DMS 273 treated with DMSO at 0.1 percent for 48 hours (cell line): ENCODE measurements around the gene BHLHE41.

Source experiments
- DNase-seq: peaks from one replicate; lab custom pipeline; 2025; lab: John Stamatoyannopoulos, UW

The BHLHE41 gene

GRCh38 chr12:26113853-26114719 lies 10.8 kb downstream of the BHLHE41 start:
- peak; percentile 86 for DNase-seq

DNA sequence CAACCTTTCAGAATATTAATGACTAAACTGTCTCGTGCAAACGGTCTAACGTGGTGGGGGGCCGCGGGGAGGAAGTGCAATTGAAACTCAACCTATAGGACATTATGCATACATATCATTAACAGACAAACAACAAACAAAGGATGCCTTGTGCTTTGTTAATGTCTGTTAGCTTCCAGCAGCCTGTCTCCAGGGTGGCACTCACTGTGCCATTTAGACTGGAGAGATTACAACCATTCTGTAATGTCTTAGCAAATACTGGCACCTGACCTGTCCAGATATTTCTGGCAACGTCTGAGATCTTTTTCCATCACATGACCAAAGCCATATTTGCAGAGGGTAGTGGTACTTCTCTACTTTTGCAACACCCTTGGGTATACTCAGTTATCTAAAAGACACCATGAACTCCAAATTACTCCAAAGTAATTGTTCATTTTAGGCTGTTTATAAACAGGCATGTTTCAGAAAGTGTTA lies 11.6 kb downstream of the BHLHE41 start:
- no peak for DNase-seq

- no peak for DNase-seq
Measured at GRCh38 chr12:26112703-26113147, 12.1 kb downstream of the BHLHE41 start.

- DNase-seq: no peak
Measured at GRCh38 chr12:26112232-26112631, 12.6 kb downstream of the BHLHE41 start.

DNA sequence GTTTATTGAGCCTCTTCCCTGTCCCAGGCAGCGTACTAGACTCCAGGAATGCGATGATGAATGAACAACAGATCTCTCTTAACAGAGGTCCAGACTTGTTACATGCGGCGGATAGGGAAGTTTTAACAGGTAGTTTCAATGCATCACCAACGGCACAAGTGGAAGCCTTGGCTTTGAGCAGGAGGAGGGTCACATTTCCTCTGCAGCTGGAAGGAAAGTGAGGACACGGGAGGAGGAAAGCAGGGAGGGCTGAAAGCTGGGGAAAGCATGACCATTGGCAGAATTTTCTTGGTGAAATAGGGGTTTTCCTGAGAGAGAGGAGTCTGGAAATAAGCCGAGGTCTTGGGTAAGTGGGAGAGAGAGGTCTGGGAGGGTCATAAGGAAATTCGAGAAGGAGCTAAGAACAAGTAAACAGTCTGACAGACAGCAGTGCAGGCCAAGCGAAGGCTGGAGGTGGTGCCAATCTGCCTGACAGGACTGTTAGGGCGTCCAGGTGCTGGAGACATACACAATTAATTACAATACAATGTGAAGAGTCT lies 15.4 kb downstream of the BHLHE41 start:
- no peak for DNase-seq

DNA sequence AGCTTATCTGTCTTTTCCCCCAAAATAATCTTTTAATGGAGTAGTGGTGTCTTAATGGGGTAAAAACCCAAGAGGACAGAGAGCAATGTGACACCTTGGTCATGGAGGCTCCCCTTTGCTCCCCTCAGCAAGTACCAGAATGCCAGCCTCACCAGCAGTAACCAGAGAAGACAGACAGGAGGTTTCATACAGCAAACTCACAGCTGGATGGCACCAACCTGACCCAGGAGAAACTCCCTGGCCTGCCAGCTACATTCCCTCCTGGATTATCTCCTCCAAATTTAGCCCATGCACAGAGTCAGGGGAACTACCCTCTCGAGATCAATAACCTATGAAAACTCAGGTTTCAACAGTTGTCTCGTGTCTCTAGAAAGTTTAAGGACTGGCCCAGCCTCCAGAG lies 15.9 kb downstream of the BHLHE41 start:
- no peak for DNase-seq

DNA sequence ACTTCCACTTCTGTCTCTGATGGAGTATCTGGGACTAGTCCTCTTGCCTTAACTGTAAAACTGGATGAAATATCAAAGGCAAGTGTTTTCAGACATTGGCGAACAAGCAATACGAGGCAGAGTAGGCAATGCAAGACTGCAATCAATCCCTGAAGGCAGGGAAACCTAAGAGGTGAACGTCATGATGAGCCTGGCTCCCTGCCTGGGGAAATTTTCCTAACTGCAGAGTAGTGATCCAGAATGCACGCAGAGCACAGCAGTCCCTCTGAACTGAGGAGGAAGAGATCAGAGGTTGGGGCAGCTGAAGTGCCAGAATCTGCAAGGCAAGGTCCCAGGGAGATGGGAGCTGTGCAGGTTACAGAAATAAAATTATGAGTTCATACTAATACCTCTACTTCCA lies 18.5 kb downstream of the BHLHE41 start:
- no peak for DNase-seq

DNA sequence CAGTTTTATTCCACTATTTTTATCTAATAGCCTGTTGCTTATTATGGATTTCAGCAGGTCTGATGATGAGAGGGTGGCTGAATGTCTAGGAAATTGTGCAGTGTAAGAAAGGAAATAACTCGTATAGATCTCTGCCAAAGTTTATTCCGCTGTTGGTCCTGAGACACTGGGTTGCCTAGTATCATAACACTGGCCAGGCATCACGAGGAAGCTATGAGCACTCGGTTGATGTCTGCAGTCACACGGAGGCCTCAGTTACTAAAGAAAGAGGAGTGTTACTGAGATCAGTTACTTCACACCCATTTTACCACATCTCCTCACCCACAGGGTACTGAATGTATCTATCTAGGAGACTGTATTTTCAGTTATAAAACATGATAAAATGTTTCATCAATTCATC lies 21.9 kb downstream of the BHLHE41 start:
- no peak for DNase-seq

GRCh38 chr12:26101763-26102162 lies 23.1 kb downstream of the BHLHE41 start:
- DNase-seq: no peak

DNA sequence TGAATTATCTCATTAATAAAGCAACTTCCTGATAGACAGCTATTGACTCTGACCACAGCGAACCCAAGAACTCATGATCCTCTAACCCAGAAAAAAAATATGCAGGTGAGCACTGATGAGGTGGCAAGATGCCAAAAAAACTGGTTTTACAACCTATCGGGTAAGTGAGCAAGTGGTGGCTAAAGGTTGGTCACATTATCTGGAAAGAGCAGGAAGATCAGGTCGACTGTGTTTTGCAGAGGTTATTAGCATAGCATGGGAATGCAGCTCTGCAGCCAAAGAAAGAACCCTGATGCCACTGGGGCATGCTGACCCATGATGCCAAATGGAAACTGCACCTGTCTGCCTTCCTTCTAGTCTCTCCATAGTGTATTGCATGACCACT lies 23.5 kb downstream of the BHLHE41 start:
- DNase-seq: no peak

DNA sequence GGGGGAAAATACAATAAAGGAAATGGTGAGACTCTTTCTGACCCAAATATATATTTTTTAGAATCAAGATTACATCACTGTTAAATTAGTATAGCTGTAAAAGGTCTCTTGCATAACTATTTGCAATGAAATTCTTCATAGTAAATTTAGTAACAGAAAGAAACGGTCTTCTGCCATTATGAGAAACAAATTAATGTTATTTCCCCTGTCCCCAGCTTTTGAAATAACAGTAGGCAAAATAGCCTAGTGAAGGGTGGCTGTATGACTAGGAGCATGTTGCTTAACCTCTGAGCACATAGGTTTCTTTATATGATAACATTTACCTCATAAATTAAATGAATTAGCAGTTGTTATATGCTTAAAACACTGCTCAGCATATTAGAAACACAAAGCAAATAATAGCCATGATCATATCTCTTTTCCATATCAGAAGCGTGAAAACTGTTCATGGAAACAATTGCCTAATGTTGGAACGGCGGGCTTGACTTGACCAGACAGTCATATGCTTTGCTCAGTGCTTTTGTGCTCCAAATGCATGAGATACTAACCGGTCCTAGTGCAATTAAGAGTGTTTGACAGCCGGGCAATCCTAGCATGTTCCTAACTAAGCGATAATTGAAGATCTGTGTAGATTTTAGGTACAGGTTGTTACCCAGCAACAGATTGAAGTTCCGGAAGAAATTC lies 24.0 kb downstream of the BHLHE41 start:
- DNase-seq: no peak

GRCh38 chr12:26097046-26097878 lies 27.6 kb downstream of the BHLHE41 start:
- peak; percentile 14 for DNase-seq

- no peak for DNase-seq
Measured at GRCh38 chr12:26096036-26096435, 28.8 kb downstream of the BHLHE41 start.

- no peak for DNase-seq
Measured at GRCh38 chr12:26095186-26095585, 29.7 kb downstream of the BHLHE41 start.

GRCh38 chr12:26092346-26093105 lies 32.3 kb downstream of the BHLHE41 start:
- no peak for DNase-seq

- no peak for DNase-seq
Measured at GRCh38 chr12:26091822-26092221, 33.0 kb downstream of the BHLHE41 start.

- DNase-seq: no peak
Measured at GRCh38 chr12:26090836-26091510, 33.9 kb downstream of the BHLHE41 start.

- no peak for DNase-seq
Measured at GRCh38 chr12:26088998-26089397, 35.8 kb downstream of the BHLHE41 start.

- DNase-seq: no peak
Measured at GRCh38 chr12:26086936-26087335, 37.9 kb downstream of the BHLHE41 start.

DNA sequence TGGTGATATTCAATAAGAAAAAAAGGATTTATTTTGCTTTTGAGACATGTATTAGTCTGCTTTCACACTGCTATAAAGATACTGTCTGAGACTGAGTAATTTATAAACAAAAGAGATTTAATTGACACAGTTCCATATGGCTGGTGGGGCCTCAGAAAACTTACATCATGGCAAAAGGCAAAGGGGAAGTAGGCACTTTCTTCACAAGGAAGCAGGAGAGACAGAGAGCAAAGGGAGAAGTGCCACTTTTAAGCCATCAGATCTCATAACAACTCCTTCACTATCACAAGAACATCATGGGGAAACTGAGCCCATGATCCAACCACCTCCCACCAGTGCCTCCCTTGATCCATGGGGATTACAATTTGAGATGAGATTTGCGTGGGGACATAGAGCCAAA lies 43.9 kb downstream of the BHLHE41 start:
- DNase-seq: no peak
